Fibroblast of skin of left quadriceps (primary cell): ENCODE results near the gene CCDC102B.
"Not testable (repeated sequence)": the region's sequence is repeated elsewhere in the genome, so short reads cannot be mapped to it uniquely, and the experiment has no call there.

Experiments
- DNase-seq, 2 experiments: peaks; one replicate each; pipeline ENCODE4 v3.0.0-alpha.2; 2013; ENCODE audit warnings: low read depth in 2 of 2

Gene CCDC102B

GRCh38 chr18:68797871-68798270, at the start of gene CCDC102B:
CCDC102B (plus strand) TSS chr18:68798080; CDS start chr18:68836764, 38,684 bp downstream.
- peak; percentile 77 to 78 for DNase-seq

GRCh38 chr18:68757126-68757525, 40.8 kb upstream of the CCDC102B start:
- peak; percentile 34 for DNase-seq

- DNase-seq: no peak
Measured at GRCh38 chr18:68759308-68759707, 38.6 kb upstream of the CCDC102B start.

DNA sequence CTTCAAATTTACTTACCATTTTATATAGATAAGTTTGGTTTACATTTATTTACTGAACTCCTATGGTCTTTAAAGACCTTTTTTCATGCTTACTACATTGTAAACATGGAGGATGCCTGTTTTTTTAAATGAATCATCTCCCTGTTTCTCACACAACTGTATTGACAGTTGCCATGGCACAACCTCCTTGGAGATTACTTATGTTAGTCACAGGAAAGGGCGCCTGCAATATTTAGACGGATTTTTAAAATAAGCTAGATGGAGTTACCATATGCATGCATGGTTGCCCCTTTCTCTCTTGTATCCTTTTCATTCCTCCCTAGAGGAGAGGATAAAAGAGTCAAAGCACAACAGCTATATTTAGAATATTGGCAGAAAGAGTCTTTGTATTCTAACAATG, 34.8 kb upstream of the CCDC102B start:
- DNase-seq: no peak

- DNase-seq: no peak
Measured at GRCh38 chr18:68764016-68764415, 33.9 kb upstream of the CCDC102B start.

DNA sequence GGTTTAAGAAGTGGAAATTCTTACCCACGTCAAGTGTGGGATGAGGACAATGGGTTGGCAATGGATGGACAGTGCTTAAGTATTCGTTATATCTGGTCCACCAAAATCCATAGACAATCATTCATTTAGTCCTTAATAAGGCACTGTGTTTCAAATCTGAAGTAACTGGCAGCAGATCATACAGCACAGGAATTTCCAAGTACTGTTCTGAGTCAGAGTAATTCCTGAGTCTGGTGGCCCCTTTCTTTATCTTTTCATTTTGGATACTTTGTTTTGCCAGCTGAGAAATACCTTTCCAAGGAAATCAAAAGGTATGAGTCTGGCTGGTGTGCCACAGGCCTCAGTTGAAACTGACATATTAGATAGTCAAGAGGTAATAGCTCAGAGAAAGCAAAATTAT, 31.4 kb upstream of the CCDC102B start:
- no peak for DNase-seq

- no peak for DNase-seq
Measured at GRCh38 chr18:68769461-68769860, 28.4 kb upstream of the CCDC102B start.

DNA sequence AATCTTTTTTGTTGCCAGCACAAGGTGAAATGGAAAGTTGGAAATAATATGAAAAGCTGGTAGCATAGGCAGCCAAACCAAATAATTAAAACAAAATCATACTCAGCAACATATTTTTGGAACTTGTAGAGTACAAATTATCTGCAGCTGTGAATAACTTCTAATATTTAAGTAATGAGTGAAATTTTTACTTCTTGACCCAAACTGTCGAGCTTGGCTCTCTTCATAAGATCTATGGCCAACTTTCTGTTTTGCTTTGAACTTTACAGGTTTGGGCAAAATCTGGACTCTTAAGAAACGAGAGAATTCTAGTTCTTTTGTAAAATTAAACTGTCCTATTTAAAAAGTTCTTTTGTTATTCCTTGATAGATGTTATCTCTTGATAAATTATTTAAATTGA, 25.6 kb upstream of the CCDC102B start:
- no peak for DNase-seq

GRCh38 chr18:68778280-68778886, 19.5 kb upstream of the CCDC102B start:
- no peak for DNase-seq

- peak; percentile 48 to 49 for DNase-seq
Measured at GRCh38 chr18:68779169-68779568, 18.7 kb upstream of the CCDC102B start.

GRCh38 chr18:68780802-68781635, 16.9 kb upstream of the CCDC102B start:
- no peak for DNase-seq

DNA sequence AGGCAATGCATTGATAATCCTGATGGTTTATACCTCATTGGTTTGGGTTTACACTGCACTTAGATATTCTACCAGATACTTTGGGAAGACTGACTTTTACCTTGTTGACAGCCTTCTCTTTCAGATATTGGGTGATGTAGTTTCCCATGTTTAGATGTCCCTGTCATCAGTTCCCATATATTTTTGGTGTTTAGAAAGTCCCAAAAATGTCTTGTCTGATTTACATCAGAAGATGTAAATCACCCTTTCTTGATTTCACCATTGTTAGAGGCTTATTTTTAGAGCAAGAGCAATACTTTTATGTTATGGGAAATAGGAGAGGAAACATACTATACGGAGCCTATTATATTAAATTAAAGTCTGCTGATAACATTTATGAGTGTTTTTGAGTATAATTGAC, 14.4 kb upstream of the CCDC102B start:
- DNase-seq: no peak

DNA sequence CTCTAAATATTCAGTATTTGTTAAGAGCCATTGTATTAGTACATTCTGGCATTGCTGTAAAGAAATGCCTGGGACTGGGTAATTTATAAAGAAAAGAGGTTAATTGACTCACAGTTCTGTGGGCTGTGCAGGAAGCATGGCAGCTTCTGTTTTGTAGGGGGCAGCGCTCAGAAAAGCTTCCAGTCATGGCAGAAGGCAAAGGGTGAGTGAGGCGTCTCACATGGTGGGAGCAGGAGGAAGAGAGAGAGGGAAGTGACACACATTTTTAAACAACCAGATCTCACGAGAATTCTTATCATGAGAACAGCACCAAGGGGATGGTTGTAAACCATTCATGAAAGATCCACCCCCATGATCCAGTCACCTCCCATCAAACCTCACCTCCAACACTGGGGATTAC, 13.8 kb upstream of the CCDC102B start:
- DNase-seq: no peak

- not testable (repeated sequence) for DNase-seq
Measured at GRCh38 chr18:68790290-68790689, 7.6 kb upstream of the CCDC102B start.

DNA sequence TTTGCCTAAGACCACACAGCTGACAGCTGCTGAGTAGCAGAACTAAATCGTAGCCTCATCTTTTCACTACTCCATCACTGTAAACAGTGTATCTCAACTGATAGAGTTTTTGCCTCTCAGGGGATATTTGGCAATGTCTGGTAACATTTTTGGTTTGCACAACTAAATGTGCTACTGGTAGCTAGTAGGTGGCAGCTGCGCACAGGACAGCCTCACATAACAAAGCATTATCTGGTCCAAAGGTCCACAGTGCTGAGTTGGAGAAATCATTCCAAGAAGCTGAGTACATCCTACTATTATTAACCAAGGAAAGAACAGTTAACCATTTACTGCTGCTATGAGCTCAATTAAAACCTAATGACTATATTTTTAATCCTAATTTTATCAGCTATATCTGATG, 6.1 kb upstream of the CCDC102B start:
- no peak for DNase-seq

- DNase-seq: peak; percentile 44 to 48
Measured at GRCh38 chr18:68793951-68794350, 3.9 kb upstream of the CCDC102B start.

- peak; percentile 78 to 79 for DNase-seq
Measured at GRCh38 chr18:68796936-68797690, 767 bp upstream of the CCDC102B start.

DNA sequence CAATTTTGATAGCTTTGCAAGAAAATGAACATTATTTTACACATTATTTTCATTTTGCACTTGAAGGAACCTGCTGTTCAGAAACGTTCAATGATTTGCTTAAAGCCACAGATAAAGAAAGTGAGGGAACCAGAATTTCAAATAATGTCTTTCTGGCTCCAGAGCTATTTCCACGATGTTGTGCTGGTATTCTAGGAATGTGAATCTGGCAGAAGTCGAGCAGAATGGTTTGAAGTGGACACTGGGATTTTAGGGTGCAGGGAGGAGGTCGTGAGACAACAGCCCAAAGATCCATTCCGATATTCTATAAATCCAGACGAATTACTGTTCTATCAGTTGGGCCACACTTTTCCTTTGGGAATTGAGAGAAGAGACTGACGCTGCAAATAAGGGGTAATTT, 2.2 kb downstream of the CCDC102B start:
- no peak for DNase-seq

DNA sequence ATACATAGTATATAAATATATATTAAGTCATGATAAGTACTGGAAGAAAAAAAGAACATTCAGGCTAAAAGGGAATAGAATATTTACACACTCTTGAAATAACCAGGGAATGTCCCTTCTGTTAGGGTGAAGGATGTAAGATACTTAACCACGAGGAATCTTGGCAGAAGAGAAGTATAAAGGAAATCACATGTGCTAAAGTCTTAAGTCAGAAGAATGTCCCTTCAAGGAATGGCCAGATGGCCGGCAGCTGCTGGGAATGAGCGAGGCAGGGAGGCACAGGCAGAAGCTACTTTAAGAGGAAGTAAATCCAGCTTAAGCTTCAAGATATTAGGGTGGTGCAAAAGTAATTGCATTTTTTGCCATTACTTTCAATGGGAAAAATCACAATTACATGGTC, 5.5 kb downstream of the CCDC102B start:
- DNase-seq: peak; percentile 89

- DNase-seq: no peak
Measured at GRCh38 chr18:68817584-68817983, 19.7 kb downstream of the CCDC102B start.

DNA sequence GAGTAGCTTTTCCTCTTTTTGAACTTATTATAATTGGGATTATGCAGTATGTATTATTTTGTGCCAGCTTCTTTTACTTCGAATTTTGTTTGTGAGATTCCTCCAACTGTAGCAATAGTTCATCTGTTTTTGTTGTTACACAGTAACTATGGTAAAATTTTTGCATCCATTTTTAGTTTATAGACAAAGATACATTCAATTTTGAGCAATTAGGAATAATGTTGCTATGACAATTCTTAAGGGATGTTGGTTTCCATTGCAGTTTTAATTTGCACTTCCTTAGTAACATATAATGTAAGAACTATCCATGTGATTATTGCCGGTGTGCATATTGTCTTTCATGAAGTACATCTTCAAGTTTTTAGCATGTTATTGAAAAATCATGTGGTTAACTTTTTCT, 20.7 kb downstream of the CCDC102B start:
- no peak for DNase-seq

DNA sequence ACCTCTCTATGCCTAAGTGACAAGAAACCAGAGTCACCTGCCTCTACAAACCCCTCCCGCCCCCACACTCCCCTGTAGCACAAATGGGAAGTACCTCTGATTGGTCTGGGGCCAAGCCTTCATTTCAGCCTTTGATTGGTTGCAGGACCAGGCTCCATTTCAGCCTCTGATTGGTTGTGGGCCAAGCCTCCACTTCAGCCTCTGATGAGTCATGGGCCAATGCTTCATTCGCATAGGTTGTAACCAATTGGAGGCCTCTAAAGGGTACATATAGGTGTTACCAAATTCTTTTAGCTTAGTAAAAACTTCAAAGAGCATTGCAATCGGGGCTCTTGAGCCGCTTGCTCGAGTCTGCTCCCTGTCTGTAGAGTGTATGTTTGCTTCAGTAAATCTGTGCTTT, 25.0 kb downstream of the CCDC102B start:
- DNase-seq: no peak

GRCh38 chr18:68826121-68826520, 28.2 kb downstream of the CCDC102B start:
- no peak for DNase-seq
